Vagina (tissue), 2 donors: Measurements from ENCODE around the gene LSM5. TPM values are rescaled to one million over a fixed set of nuclear protein-coding genes. Genes with fewer than 3 reads are reported as not detected.

ENCODE experiments used
- DNase-seq, 2 donors: peaks; one replicate each; pipeline ENCODE4 v3.0.0-alpha.2; 2017; ENCODE audit errors: extremely low spot score in 2 of 2
- H3K27ac ChIP-seq: fragments of 200-600 bp; sonication (generic); one replicate; pipeline ENCODE4 v1.5.1; 2019
- H3K27me3 ChIP-seq: fragments of 200-600 bp; sonication (generic); one replicate; pipeline ENCODE4 v1.5.1; 2019
- H3K36me3 ChIP-seq, 2 donors: fragments of 200-600 bp; sonication (generic); one replicate each; pipeline ENCODE4 v1.5.1; 2017 to 2019
- H3K4me1 ChIP-seq: fragments of 200-600 bp; sonication (generic); one replicate; pipeline ENCODE4 v1.5.1; 2019
- H3K4me3 ChIP-seq, 2 donors: fragments of 200-600 bp; sonication (generic); 1 replicate in 1 of 2; 2 replicates in 1 of 2; pipeline ENCODE4 v1.5.1; 2016 to 2019
- H3K9me3 ChIP-seq: fragments of 200-600 bp; sonication (generic); one replicate; pipeline ENCODE4 v1.5.1; 2019
- POLR2A ChIP-seq, 2 donors: fragments of 450-650 bp; IDR thresholded peaks; one replicate each; pipeline ENCODE4 v1.6.1; 2017; ENCODE audit warnings: antibody characterized with exemption in 2 of 2, mild to moderate bottlenecking in 2 of 2, moderate library complexity in 2 of 2
- POLR2AphosphoS5 ChIP-seq, 2 donors: sonication (generic); formaldehyde crosslinking; IDR thresholded peaks; one replicate each; pipeline ENCODE4 v1.9.0; 2017; ENCODE audit warnings: antibody characterized with exemption in 2 of 2, mild to moderate bottlenecking in 2 of 2, low read depth in 1 of 2; ENCODE audit not compliant: insufficient read depth in 1 of 2
- intact Hi-C: fragments of 100-400 bp; cut with DNase I; formaldehyde crosslinking; loops from one replicate; pipeline ENCODE4 v1.15.1; 2023
- total RNA-seq: library from RNA; depleted of rRNA; stranded (reverse); fragments of >200 nt; gene quantifications from one replicate; pipeline ENCODE4 v1.2.3, GENCODE V29; 2016
- TF ChIP-seq, protein P1 (sequence below), 3 experiments: fragments of 450-650 bp in 2 of 3; fragments of 200-600 bp in 1 of 3; sonication (generic) in 1 of 3; IDR thresholded peaks; one replicate each; pipeline ENCODE4 v1.5.1; 2017 to 2019; ENCODE audit warnings: antibody characterized with exemption in 3 of 3, mild to moderate bottlenecking in 2 of 3, moderate library complexity in 2 of 3

LSM5 gene
- total RNA-seq, result 31.9 TPM

DNA sequence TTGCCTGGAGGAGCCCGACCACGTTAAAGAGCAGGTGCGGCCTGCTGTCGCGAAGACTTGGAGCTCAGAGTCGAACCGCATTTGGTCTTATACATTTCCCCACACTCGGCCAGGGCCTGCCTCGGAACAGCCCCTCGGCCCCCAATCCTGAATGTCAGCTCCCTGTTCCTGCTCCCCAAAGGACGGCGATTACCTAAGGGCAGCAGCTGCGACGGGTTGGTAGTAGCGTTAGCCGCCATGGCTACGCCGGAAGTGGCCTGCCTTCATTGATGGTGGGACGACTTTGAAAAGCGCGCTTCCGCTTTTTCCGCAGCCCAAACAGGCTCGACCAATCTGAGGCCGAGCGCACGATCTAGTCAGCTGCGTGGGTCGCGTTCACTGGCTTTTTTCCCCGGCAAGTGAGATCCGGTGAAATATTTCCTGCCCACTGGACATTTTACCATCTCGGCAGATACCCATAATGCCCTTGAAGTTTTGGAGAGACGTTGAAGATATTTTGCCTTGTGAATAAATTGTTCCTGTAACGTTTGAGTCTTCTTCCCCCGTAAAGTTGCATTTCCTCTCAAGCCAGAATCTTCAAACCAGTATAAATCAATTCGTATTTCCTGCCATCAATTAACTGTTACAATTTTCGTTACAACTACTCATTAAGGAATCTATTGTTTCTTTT is at the start of gene LSM5:
Gene LSM5 (minus strand): TSS at position 254 of the 670 bp plus-strand sequence. CDS start 15 bp downstream, at position 239.
- intact Hi-C loops, result no loop called here
- Histone ChIP-seq H3K4me1 (peaks cover 27% of the 10 kb centered on the region), H3K9me3 (no peaks in the 10 kb centered on the region), H3K4me3 (peak within 1 kb of the TSS; percentile 74 to 83), H3K27ac (peak within 1 kb of the TSS; percentile 84), H3K36me3 (peaks cover 0 to 3% of the 10 kb centered on the region in 2 donors), H3K27me3 (no peaks in the 10 kb centered on the region)
- no peak for TF ChIP-seq POLR2A (IDR thresholded peaks at IDR 0.05)
- TF ChIP-seq POLR2AphosphoS5 (IDR thresholded peaks at IDR 0.05; ENCODE audit: insufficient read depth in 1 of 2, low read depth in 1 of 2), result peak; percentile 83 to 95
- DNase-seq, result peak in 1 of 2 donors; percentile 90

DNA sequence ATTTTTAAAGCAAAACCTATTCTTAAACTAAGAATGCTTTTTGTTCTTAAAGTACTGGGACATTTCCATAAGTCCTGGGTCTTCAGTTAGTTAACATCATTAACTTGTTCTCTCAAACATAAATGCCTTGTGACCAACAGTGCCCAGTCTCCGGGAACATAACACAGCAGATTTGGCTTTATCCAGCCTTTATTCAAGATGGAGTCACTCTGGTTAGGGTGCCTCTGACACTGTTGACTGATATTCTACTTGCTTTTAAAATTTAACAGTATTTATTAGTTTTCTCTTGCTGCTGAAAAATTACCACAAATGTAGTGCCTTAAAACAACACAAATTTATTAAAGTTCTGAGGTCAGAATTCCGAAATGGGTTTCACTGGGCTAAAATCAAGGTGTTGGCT is 49.2 kb upstream of the LSM5 start:
- Histone ChIP-seq H3K9me3 (no peaks in the 10 kb centered on the region), H3K4me3 (no peak overlapping the region), H3K36me3 (peaks cover 0 to 14% of the 10 kb centered on the region in 2 donors), H3K27me3 (no peaks in the 10 kb centered on the region), H3K4me1 (peaks cover 15% of the 10 kb centered on the region), H3K27ac (no peak overlapping the region)
- no peak for DNase-seq
- intact Hi-C loops, result no loop called here
- no peak for TF ChIP-seq POLR2AphosphoS5 (IDR thresholded peaks at IDR 0.05; ENCODE audit: insufficient read depth in 1 of 2, low read depth in 1 of 2)
- no peak for TF ChIP-seq POLR2A (IDR thresholded peaks at IDR 0.05)
- TF ChIP-seq, protein P1, sequence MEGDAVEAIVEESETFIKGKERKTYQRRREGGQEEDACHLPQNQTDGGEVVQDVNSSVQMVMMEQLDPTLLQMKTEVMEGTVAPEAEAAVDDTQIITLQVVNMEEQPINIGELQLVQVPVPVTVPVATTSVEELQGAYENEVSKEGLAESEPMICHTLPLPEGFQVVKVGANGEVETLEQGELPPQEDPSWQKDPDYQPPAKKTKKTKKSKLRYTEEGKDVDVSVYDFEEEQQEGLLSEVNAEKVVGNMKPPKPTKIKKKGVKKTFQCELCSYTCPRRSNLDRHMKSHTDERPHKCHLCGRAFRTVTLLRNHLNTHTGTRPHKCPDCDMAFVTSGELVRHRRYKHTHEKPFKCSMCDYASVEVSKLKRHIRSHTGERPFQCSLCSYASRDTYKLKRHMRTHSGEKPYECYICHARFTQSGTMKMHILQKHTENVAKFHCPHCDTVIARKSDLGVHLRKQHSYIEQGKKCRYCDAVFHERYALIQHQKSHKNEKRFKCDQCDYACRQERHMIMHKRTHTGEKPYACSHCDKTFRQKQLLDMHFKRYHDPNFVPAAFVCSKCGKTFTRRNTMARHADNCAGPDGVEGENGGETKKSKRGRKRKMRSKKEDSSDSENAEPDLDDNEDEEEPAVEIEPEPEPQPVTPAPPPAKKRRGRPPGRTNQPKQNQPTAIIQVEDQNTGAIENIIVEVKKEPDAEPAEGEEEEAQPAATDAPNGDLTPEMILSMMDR (IDR thresholded peaks at IDR 0.05), result no peak

DNA sequence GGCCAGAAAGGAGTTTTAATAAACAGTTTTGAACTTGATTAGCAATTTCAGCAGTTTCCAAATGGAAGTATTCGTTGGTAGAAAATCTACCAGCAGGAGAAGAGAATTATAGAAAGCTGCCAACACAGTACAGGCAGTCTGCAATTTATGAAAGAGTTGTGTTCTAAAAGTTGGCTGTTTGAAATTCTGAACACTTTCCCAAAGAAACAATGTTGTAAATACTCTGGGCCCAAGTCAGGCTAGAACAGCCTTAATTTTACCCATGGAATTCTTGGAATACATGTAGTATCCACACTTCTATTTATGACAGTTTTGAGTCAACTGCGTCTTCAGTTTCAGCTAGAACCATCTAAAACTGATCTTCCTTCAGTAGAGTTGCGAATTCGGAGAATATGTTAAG is 47.6 kb upstream of the LSM5 start:
- Histone ChIP-seq H3K4me1 (peaks cover 20% of the 10 kb centered on the region), H3K4me3 (no peak overlapping the region), H3K36me3 (no peaks in the 10 kb centered on the region), H3K27me3 (no peaks in the 10 kb centered on the region), H3K9me3 (no peaks in the 10 kb centered on the region), H3K27ac (no peak overlapping the region)
- TF ChIP-seq, protein P1 (IDR thresholded peaks at IDR 0.05), result no peak
- TF ChIP-seq POLR2A (IDR thresholded peaks at IDR 0.05) (no peak), POLR2AphosphoS5 (IDR thresholded peaks at IDR 0.05; ENCODE audit: insufficient read depth in 1 of 2, low read depth in 1 of 2) (no peak)
- no peak for DNase-seq
- intact Hi-C loops, result no loop called here

DNA sequence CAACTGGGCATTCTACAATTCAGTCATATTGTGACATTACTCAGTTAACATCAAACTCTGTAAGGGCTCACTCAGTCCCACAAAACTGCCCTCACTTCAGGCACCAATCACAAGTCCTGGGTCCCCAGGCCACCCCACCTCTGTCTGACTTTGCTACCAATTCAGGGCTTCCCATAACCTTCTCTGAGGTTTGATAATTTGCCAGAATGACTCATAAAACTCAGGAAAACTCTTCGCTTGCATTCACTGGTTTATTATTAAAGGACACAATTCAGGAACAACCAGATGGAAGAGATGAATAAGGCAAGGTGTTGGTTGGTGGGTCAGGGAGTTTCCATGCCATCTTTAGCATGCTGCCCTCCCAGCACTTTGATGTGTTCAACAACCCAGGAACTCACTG is 46.4 kb upstream of the LSM5 start:
- intact Hi-C loops, result no loop called here
- no peak for DNase-seq
- no peaks in the 10 kb centered on the region for H3K36me3 ChIP-seq
- no peak for TF ChIP-seq POLR2AphosphoS5 (IDR thresholded peaks at IDR 0.05; ENCODE audit: insufficient read depth in 1 of 2, low read depth in 1 of 2)
- TF ChIP-seq, protein P1 (IDR thresholded peaks at IDR 0.05), result no peak
- no peak overlapping the region for H3K4me3 ChIP-seq
- no peaks in the 10 kb centered on the region for H3K9me3 ChIP-seq
- peaks cover 25% of the 10 kb centered on the region for H3K4me1 ChIP-seq
- no peak overlapping the region for H3K27ac ChIP-seq
- H3K27me3 ChIP-seq, result no peaks in the 10 kb centered on the region

DNA sequence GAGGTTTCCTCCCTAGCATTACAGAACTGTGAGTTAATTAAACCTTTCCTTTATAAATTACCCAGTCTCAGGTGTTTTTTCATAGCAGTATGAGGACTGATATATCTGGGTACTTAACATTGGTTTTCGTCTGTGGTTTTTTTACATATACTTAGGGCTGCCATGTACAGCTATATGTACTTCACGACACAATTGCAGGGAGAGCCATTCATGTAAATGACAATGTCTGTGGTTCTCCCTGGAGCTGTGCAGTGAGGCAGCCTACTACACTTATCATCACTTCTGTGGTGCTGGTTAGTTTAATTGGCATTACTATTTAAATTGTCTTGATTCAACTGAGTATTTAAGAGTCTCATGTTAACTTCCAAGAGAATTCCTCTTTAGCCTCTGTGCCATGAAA is 45.8 kb upstream of the LSM5 start:
- DNase-seq, result no peak
- Histone ChIP-seq H3K4me3 (no peak overlapping the region), H3K9me3 (no peaks in the 10 kb centered on the region), H3K4me1 (peaks cover 28% of the 10 kb centered on the region), H3K36me3 (no peaks in the 10 kb centered on the region), H3K27me3 (no peaks in the 10 kb centered on the region), H3K27ac (no peak overlapping the region)
- intact Hi-C loops, result no loop called here
- TF ChIP-seq POLR2A (IDR thresholded peaks at IDR 0.05) (no peak), POLR2AphosphoS5 (IDR thresholded peaks at IDR 0.05; ENCODE audit: insufficient read depth in 1 of 2, low read depth in 1 of 2) (no peak)
- TF ChIP-seq, protein P1 (IDR thresholded peaks at IDR 0.05), result no peak
